Stimulated activated CD8-positive, alpha-beta memory T cell treated with anti-CD3 and anti-CD28 coated beads, Interleukin-4, amount 100 ng/mL, for 48 hours (primary cell): Measurements from ENCODE around the gene RTL9.
A peak's percentile ranks its signal among the peaks of the same experiment; 100 is the strongest.
"Not testable (repeated sequence)": the region's sequence is repeated elsewhere in the genome, so short reads cannot be mapped to it uniquely, and the experiment has no call there.

Source experiments
- DNase-seq: peaks from one replicate; pipeline ENCODE4 v3.0.0-alpha.2; 2020

Gene RTL9

DNA sequence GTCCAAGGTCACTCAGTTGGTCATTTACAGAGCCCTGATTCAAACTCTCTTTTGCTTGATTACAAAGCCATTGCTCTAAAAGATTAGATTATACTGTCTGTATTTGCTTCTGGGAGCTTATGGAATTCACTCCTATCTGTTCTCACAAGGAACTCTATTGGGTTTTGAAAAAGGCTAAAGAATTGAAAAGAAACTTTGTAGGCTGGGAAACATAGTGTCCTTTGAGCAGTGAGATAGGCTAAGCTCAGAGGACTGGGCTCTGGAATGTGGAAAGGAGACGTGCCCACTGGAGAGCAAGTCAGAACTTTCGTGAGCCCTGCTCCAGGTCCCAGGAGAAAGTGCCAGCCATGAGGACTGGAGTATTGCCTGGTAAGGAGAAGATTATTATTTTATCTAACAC lies at the start of gene RTL9:
Gene RTL9, plus strand, starts transcription at position 301 of the 400 bp plus-strand sequence. CDS start 91,770 bp downstream, outside the sequence.
- DNase-seq = no peak

- DNase-seq = no peak
Observed at GRCh38 chrX:110310000-110310790, 48.5 kb upstream of the RTL9 start.

DNA sequence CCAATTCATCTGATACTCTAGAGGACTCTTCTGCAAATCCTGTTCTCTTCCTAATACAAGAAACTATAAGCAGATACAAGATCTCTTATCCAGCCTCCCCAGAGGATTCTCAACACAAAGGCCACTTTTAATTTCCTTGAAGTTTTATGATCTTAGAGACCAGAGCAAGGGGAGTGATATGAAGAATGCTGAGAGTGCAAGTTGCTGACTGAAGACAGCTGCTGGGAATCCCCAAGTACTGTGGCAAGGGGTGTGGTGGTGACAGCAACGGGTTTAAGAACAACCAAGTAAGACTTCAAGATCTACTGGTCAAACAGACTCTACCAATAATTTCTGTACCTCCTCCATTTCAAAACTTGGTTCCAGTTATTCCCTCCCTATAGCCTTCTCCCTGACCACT lies 47.8 kb upstream of the RTL9 start:
- DNase-seq = peak; percentile 31

GRCh38 chrX:110311437-110312230 lies 47.0 kb upstream of the RTL9 start:
- no peak for DNase-seq

- no peak for DNase-seq
Observed at GRCh38 chrX:110315551-110315950, 43.1 kb upstream of the RTL9 start.

DNA sequence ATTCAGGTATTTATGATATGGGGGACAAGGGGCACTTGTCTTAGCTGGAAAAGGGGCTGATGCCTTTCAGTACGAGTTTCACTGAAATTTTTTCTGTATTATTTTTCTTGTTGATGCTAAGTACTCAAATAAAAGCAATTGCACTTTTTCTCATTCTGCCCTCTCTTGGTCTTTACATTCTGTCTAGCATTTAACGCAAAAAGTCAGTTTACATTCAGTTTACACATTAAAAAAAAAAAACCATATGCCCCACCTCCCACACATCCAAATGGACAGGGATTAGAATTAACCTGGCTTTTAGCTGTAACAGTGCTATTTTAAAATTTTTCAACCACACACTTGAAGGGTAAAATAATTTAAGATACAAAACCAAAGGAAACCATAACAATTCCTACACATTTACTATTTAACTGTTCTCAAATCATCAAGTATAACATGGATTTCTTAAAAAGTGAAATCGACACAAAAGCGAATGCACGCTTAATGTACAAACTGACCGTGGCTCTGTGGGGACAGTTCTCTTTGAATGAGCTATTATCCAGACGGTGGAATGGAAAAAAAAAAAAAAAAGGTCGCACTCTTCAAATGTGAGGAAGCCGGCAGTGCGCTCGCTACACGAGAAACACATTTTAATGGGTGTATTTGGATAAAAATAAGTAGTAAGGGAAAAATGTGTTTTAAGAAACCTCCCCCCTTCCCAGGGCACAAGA lies 42.1 kb upstream of the RTL9 start:
- DNase-seq = no peak

DNA sequence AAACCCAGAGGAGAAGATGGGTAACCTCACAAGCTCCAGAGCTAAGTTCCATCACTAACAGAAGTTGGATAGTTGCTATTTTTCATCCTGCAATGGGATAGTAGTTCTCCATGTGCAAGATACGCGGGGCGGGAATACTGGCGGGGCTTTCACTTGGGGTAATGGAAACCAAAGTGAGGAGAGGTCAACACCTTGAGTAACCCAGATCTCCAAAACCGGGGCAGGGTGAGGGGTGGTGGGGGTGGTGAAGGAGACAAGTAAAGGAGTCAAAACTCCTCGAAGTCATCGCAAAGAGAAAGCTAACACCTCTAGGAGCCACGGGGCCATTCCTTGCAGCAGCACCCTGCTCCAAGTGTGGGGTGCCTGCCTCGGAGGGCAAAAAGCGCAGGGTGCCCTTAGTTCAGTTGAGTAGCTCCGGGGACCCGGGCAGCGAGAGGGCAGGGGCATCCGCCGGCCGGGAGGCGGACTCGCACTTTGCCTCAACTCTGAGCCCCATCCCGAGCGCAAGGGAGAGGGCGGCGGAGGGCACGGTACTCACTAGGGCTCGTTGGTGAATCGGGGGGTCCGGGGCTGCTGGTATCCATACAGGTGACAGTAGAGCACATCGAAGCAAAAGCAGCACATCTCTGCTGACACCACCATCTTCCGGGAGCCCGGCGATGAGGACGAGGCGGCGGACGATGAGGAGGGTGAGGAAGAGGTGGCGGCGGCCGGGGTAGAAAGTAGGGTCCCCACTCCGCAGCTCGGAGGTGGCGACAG lies 41.4 kb upstream of the RTL9 start:
- DNase-seq = peak; percentile 43

GRCh38 chrX:110317820-110318663 lies 40.6 kb upstream of the RTL9 start, which contains the start of gene AMMECR1:
Gene AMMECR1 (minus strand): TSS chrX:110318085. CDS start chrX:110318071, 14 bp downstream.
- peak; percentile 78 for DNase-seq

DNA sequence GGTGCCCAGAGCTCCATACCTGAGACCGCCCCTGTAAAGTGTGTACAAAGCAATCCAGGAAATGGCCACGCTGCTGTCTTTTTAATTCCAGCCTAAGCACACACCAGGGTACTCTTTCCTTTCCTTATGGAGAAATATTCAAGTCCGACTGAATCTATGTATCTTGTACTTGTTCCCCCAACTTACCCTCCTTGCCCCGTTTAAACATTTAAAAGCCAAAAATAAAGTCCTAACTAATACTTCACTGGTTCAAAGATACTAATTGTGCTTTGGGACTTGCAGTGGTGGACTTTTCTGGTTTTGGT lies 40.0 kb upstream of the RTL9 start:
- DNase-seq = no peak

- no peak for DNase-seq
Observed at GRCh38 chrX:110320381-110320987, 38.2 kb upstream of the RTL9 start.

GRCh38 chrX:110321081-110321480 lies 37.6 kb upstream of the RTL9 start:
- no peak for DNase-seq

DNA sequence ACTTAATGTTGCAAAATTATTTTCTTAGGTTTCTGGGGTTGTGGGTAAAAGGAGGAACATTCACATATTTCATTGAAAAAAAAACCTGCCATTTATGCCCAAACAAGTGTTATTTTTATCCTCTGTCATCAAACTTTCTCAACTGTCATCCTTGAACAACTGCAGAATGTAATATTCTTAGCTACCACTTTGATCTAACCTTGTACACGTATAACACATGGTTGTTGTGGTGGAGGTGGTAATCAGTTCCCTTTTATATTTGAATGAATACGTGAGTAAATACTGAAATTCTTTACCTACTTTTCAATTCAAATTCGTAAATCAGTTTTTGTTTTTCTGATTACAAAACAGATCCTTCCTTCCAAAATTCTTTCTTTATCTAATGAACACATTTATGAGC lies 37.0 kb upstream of the RTL9 start:
- DNase-seq = no peak

- DNase-seq = no peak
Observed at GRCh38 chrX:110322603-110323002, 36.0 kb upstream of the RTL9 start.

DNA sequence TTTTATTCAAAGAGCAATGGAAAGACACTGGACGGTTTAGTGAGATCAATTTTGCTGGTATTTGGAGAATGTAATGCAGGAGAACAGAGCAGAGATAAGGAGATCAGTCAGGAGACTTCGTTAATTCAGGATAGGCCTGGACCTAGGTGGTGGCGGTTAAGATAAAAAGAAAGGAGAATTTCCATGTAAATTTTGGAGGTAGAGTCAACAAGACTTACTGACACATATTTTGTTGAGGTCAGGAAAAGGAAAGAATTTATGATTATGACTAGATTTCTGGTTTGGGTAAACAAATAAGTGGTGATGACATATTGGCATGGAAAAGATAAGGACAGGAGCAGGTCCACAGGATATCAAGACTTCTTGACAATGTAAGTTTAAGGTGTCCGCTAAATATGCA lies 31.9 kb upstream of the RTL9 start:
- DNase-seq = no peak

DNA sequence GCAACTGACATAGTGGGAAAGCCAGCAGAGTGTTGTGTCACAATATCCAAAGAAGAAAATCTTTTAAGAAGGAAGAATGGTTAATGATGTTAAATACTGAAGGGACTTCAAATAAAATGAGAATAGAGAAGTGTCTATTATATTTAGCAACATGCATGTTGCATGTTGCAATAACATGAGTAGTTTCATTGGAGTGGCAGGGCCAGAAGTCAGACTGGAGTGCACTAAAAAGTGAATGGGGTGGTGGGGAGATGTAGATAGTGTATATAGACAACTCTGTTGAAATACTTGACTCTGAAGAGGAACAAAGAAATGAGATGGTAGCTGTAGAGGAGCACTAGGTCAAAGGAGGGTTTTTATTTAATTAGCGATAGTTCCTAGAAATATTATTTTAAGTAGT lies 31.3 kb upstream of the RTL9 start:
- DNase-seq = no peak

GRCh38 chrX:110328613-110329012 lies 30.0 kb upstream of the RTL9 start:
- DNase-seq = not testable (repeated sequence)

DNA sequence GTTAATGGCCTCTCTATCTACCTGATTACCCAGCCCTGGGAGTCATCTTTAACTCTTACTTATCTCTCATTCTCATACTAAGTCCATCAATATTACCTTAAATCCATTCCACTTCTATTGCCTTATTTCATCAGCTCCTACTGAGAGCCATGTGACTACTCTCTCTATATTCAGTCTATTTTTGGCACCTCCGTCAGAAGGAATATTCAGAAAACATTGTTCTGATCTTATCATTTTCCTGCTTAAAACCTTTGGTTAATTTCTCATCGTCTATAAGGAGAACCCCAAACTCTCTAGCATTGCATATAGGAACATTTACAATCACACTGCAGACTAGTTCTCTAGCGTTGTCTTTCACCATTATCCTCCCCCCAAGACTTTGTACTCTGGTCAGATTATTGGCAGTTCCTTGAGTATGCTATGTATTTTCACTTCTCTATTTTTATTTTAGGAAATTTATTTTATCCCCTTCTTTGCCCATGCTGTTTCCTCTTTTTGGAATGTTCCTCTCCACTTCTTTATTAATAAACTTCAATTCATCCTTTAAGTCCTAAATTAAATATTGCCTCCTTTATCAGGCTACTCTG lies 27.1 kb upstream of the RTL9 start:
- DNase-seq = no peak

DNA sequence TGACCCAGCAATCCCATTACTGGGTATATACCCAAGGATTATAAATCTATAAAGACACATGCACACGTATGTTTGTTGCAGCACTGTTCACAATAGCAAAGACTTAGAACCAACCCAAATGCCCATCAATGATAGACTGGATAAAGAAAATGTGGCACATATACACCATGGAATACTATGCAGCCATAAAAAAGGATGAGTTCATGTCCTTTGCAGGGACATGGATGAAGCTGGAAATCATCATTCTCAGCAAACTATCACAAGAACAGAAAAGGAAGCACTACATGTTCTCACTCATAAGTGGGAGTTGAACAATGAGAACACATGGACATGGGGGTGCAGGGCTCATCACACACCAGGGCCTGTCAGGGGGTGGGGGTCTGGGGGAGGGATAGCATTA lies 25.2 kb upstream of the RTL9 start:
- DNase-seq = not testable (repeated sequence)

GRCh38 chrX:110338935-110339334 lies 19.7 kb upstream of the RTL9 start:
- DNase-seq = no peak

- no peak for DNase-seq
Observed at GRCh38 chrX:110341189-110342035, 17.2 kb upstream of the RTL9 start.
